Astrocyte (in vitro differentiated cells and primary cell): Measurements from ENCODE around the gene RHBDL1.

Experiments used
- CTCF ChIP-seq: IDR thresholded peaks from 2 replicates; pipeline ENCODE4 v1.5.1; 2011; ENCODE audit warnings: low read depth, mild to moderate bottlenecking, inconsistent platforms, low read length, moderate library complexity; ENCODE audit not compliant: insufficient read depth
- EZH2 ChIP-seq: IDR thresholded peaks from 2 replicates; pipeline ENCODE4 v1.6.1; 2012; ENCODE audit warnings: mild to moderate bottlenecking, low read length, inconsistent platforms; ENCODE audit not compliant: insufficient read depth

- no peak for TF ChIP-seq CTCF
- no peak for TF ChIP-seq EZH2
Observed at GRCh38 chr16:702341-702740, 26.9 kb downstream of the RHBDL1 start.
